Ectodermal cell (in vitro differentiated cells): ENCODE data around the gene RBMS1.
A peak's percentile ranks its signal among the peaks of the same experiment; 100 is the strongest.

Source experiments
- H3K27ac ChIP-seq: 2 replicates; pipeline ENCODE4 v1.7.0; 2013; ENCODE audit warnings: mild to moderate bottlenecking, low read depth, low read length; ENCODE audit not compliant: insufficient read depth, poor library complexity, severe bottlenecking
- H3K27me3 ChIP-seq: 2 replicates; pipeline ENCODE4 v1.7.0; 2013; ENCODE audit warnings: mild to moderate bottlenecking, low read length; ENCODE audit not compliant: insufficient read depth, control insufficient read depth, poor library complexity, severe bottlenecking
- H3K36me3 ChIP-seq: one replicate; pipeline ENCODE4 v1.7.0; 2013; ENCODE audit warnings: low read length; ENCODE audit not compliant: control insufficient read depth, insufficient read depth
- H3K4me1 ChIP-seq: one replicate; pipeline ENCODE4 v1.7.0; 2013; ENCODE audit warnings: low read length; ENCODE audit not compliant: control insufficient read depth, insufficient read depth
- H3K4me3 ChIP-seq: 2 replicates; pipeline ENCODE4 v1.7.0; 2013; ENCODE audit warnings: low read depth, low read length, control low read depth; ENCODE audit not compliant: insufficient read depth
- H3K9me3 ChIP-seq: 2 replicates; pipeline ENCODE4 v1.7.0; 2013; ENCODE audit warnings: mild to moderate bottlenecking, low read length, moderate library complexity; ENCODE audit not compliant: control insufficient read depth
- WGBS, 2 experiments: methylation state at CpG; one replicate each; pipeline ENCODE4 v1.1.7; 2013; ENCODE audit warnings: missing lambda C conversion rate in 2 of 2; 5-methylcytosine and 5-hydroxymethylcytosine counted together

The RBMS1 gene

GRCh38 chr2:160505256-160505655, 11.6 kb upstream of the RBMS1 start:
- Histone ChIP-seq H3K9me3 (no peaks in the 10 kb centered on the region), H3K27me3 (no peaks in the 10 kb centered on the region), H3K4me1 (no peaks in the 10 kb centered on the region), H3K4me3 (no peak overlapping the region), H3K36me3 (no peaks in the 10 kb centered on the region), H3K27ac (no peak overlapping the region)
- WGBS, 2 experiments, result 93 to 94% methylated on average over 5 of the region's 5 CpGs

DNA sequence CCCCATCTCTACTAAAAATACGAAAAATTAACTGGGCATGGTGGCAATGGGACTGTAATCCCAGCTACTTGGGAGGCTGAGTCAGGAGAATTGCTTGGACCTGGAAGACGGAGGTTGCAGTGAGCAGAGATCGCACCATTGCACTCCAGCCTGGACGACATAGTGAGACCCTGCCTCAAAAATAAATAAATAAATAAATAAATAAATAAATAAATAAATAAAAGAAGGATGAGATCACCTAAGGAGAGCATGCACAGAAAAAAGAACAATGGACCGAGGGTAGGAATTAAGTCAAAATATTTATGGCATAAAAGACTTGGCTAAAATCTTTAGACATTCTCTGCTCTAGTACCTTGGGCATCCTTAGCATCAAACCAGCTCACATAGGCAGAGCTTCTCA, 8.9 kb upstream of the RBMS1 start:
- 91 to 92% methylated on average over 3 to 4 of the region's 5 CpGs for WGBS, 2 experiments
- H3K9me3 ChIP-seq, result no peaks in the 10 kb centered on the region
- no peak overlapping the region for H3K4me3 ChIP-seq
- no peaks in the 10 kb centered on the region for H3K4me1 ChIP-seq
- H3K27ac ChIP-seq, result no peak overlapping the region
- no peaks in the 10 kb centered on the region for H3K36me3 ChIP-seq
- H3K27me3 ChIP-seq, result no peaks in the 10 kb centered on the region

- Histone ChIP-seq H3K27me3 (no peaks in the 10 kb centered on the region), H3K4me1 (no peaks in the 10 kb centered on the region), H3K9me3 (no peaks in the 10 kb centered on the region), H3K27ac (no peak overlapping the region), H3K4me3 (no peak overlapping the region), H3K36me3 (no peaks in the 10 kb centered on the region)
- WGBS, 2 experiments, result 82% methylated on average over 1 of the region's 1 CpG; no CpG with 5 or more reads in 1 of the 2 experiments
These were observed 7.8 kb upstream of the RBMS1 start for GRCh38 chr2:160501370-160501769.

GRCh38 chr2:160499865-160500264, 6.3 kb upstream of the RBMS1 start:
- peaks cover 6% of the 10 kb centered on the region for H3K27me3 ChIP-seq
- no peaks in the 10 kb centered on the region for H3K36me3 ChIP-seq
- H3K4me1 ChIP-seq, result no peaks in the 10 kb centered on the region
- no peak overlapping the region for H3K4me3 ChIP-seq
- H3K9me3 ChIP-seq, result no peaks in the 10 kb centered on the region
- no peak overlapping the region for H3K27ac ChIP-seq
- WGBS, 2 experiments, result 87 to 90% methylated on average over 1 of the region's 1 CpG

DNA sequence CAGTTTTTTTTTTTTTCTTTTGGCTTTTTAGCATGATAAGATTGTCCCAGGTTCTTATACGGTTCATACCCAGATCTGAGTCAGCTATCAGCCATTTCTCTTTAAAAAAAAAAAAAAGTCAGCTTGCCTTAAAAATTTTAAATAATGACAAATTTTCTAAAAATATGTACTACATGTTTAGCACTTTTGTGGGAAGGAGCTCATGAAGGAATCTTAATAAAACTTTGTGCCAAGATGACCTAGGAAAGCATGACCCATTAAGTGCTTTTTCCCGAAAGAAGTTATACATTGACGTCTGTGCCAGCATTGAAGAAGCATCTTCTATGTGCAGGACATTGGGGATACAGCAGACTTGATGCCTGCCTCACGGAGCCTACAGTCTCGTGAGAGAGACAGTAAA, 4.5 kb upstream of the RBMS1 start:
- Histone ChIP-seq H3K36me3 (no peaks in the 10 kb centered on the region), H3K4me1 (no peaks in the 10 kb centered on the region), H3K27ac (no peak overlapping the region), H3K9me3 (no peaks in the 10 kb centered on the region), H3K27me3 (peaks cover 6% of the 10 kb centered on the region), H3K4me3 (no peak overlapping the region)
- 93 to 94% methylated on average over 4 of the region's 5 CpGs for WGBS, 2 experiments

DNA sequence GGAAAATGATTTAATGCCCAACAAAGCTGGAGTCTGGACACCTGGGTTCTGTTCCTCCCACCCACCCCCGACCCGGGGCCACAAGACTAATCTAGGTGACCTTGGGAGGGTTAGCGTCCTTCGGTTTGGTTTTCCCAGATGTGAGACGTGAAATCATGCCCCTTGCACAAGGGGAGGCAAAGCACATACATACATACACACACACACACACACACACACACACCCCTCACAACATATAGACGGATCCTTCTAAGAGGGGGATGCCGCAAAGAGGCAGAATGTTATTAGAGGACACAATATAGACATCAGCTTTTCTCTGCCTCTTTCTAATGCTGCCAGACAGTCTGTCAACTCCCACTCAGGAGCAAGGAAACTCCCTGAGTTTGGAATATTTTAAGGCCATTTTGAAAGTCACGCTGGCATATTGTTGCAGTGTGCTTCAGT, 616 bp upstream of the RBMS1 start:
- Histone ChIP-seq H3K27me3 (peaks cover 6% of the 10 kb centered on the region), H3K36me3 (no peaks in the 10 kb centered on the region), H3K27ac (no peak overlapping the region), H3K4me1 (peaks cover 4% of the 10 kb centered on the region), H3K9me3 (no peaks in the 10 kb centered on the region), H3K4me3 (peak overlapping the region; percentile 71)
- WGBS, 2 experiments, result 19 to 20% methylated on average over 7 to 8 of the region's 8 CpGs

GRCh38 chr2:160492401-160493226, 993 bp downstream of the RBMS1 start:
- Histone ChIP-seq H3K36me3 (no peaks in the 10 kb centered on the region), H3K9me3 (no peaks in the 10 kb centered on the region), H3K4me3 (peak overlapping the region; percentile 71), H3K27ac (peak overlapping the region; percentile 68), H3K4me1 (peaks cover 4% of the 10 kb centered on the region), H3K27me3 (peaks cover 6% of the 10 kb centered on the region)
- WGBS, 2 experiments, result 0 to 1% methylated on average over 66 of the region's 66 CpGs

DNA sequence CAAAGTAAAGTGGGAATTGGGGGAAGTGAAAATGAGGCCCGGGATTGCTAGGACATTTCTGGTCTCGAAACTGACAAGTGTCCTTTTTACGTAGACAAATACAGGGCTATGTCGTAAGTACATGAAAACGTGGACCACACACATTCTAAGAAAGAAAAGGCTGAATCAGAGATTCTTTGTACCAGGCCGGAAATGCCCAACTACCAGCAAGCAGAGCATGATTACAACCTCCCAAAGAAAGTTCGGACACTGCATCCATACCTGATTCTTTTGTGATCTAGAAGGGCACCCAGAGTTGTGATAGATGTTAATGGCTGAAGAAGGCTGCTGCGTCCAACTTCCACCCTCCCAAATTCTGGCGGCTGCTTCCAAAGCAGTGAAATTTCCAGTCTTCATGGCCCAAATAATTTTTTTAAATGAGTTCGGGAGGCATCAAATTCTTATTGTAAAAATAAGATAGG, 1.7 kb downstream of the RBMS1 start:
- H3K9me3 ChIP-seq, result no peaks in the 10 kb centered on the region
- WGBS, 2 experiments, result 13% methylated on average over 8 to 10 of the region's 10 CpGs
- peak overlapping the region; percentile 71 for H3K4me3 ChIP-seq
- H3K4me1 ChIP-seq, result peaks cover 4% of the 10 kb centered on the region
- peaks cover 6% of the 10 kb centered on the region for H3K27me3 ChIP-seq
- peak overlapping the region; percentile 68 for H3K27ac ChIP-seq
- H3K36me3 ChIP-seq, result no peaks in the 10 kb centered on the region

DNA sequence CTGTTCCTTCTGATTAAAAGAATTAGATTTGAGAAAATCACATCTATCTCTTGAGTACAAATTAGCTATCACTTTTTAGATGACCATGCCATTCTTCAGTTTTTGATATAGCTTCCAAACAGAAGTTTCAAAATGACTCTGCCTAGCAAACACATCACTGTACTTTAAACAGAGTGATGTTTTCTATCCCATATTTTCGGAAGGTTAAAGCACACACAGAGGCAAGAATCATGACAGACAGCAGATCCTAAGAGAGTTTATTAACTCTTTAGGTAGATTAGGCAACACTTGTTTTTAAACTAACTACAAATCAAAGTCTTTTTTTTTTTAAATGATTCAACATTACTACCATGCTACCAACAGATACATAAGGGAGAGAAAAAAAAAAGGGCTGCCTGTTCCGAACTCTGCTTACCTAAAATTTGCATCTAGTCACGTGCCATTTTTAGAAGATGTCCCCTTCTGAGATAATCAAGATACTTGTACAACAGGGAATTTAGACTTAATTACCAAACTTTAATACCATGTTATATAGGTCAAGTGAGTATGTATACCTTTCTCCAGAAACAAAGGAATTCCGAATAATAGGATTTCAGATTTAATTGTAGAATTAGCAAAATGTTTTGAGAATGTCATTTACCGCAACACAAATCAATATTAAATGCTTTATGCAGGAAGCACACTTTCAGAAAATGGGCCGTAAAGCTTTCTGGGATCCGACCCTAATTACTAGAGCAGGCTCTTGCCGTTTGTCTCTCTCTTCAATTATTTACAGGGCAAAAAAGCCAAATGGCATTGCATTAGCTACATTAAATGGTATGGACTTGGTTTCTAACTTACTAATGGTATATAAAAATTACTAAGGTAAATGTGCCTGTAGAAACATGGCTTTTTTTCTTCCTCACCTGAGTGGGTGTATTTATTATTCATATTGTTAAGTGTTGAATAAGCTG, 2.6 kb downstream of the RBMS1 start:
- H3K36me3 ChIP-seq, result no peaks in the 10 kb centered on the region
- WGBS, 2 experiments, result 76 to 80% methylated on average over 4 to 8 of the region's 8 CpGs

DNA sequence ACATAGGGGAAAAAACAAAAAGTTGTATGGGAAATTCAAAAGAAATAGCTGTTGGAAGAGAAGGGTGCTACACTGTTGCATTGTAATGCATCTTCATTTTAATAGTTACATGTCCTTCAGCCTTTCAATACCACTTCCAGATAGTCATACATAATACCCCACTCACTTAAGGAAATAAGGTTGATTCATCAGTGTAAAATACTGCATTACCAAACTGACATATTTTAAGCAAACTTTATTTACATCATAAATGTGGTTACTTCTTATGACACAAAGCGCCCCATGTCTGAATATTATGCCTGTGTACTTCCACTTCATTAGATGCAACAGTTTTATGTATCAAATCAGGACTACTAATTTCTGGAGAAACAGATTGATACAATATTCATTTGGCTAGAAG, 4.5 kb downstream of the RBMS1 start:
- Histone ChIP-seq H3K27me3 (no peaks in the 10 kb centered on the region), H3K4me3 (no peak overlapping the region), H3K9me3 (no peaks in the 10 kb centered on the region), H3K36me3 (no peaks in the 10 kb centered on the region), H3K27ac (no peak overlapping the region), H3K4me1 (peaks cover 4% of the 10 kb centered on the region)
- WGBS, 2 experiments, result 92 to 93% methylated on average over 1 of the region's 1 CpG

More for the DNA sequence above, 2.6 kb downstream of the RBMS1 start:
- Histone ChIP-seq H3K4me1 (peaks cover 4% of the 10 kb centered on the region), H3K9me3 (no peaks in the 10 kb centered on the region), H3K27me3 (peaks cover 6% of the 10 kb centered on the region), H3K4me3 (peak overlapping the region; percentile 71), H3K27ac (no peak overlapping the region)
